Measurements from ENCODE around the gene PDE6B. TPM values are rescaled to one million over a fixed set of nuclear protein-coding genes. Genes with fewer than 3 reads are reported as not detected.

Gene PDE6B
- total and polyA plus RNA-seq, 8 donors = 7.6 to 21.1 (median 16.4) TPM

DNA sequence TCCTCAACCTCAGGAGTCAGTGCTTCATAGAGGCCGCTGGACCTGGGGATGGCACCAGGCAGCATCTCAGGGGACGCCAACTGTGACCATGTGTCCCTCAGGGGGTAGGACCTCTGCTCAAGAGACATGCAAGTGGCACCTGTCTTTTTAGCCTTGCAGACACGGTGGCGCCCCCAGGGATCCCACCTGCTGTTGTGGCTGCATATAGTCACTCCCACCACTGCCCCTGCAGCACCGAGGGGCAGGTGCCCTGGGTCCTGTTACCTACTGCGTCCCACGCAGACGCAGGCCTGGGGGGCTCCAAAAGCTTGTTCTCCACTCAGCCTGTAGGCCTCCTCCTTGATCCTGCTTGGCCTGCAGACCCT is 51.5 kb downstream of the PDE6B start:
- DNase-seq = no peak
- Histone ChIP-seq H3K27me3 (no peaks in the 10 kb centered on the region), H3K27ac (no peak overlapping the region), H3K4me1 (peaks cover 11 to 43% of the 10 kb centered on the region in 2 donors), H3K9me3 (no peaks in the 10 kb centered on the region), H3K36me3 (peaks cover 0 to 11% of the 10 kb centered on the region in 2 donors), H3K4me3 (no peak overlapping the region)
- intact Hi-C loops (cut with DNase I) = no loop called here
- TF ChIP-seq, protein P1, sequence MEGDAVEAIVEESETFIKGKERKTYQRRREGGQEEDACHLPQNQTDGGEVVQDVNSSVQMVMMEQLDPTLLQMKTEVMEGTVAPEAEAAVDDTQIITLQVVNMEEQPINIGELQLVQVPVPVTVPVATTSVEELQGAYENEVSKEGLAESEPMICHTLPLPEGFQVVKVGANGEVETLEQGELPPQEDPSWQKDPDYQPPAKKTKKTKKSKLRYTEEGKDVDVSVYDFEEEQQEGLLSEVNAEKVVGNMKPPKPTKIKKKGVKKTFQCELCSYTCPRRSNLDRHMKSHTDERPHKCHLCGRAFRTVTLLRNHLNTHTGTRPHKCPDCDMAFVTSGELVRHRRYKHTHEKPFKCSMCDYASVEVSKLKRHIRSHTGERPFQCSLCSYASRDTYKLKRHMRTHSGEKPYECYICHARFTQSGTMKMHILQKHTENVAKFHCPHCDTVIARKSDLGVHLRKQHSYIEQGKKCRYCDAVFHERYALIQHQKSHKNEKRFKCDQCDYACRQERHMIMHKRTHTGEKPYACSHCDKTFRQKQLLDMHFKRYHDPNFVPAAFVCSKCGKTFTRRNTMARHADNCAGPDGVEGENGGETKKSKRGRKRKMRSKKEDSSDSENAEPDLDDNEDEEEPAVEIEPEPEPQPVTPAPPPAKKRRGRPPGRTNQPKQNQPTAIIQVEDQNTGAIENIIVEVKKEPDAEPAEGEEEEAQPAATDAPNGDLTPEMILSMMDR (IDR thresholded peaks at IDR 0.05) = no peak
- no peak for ATAC-seq

DNA sequence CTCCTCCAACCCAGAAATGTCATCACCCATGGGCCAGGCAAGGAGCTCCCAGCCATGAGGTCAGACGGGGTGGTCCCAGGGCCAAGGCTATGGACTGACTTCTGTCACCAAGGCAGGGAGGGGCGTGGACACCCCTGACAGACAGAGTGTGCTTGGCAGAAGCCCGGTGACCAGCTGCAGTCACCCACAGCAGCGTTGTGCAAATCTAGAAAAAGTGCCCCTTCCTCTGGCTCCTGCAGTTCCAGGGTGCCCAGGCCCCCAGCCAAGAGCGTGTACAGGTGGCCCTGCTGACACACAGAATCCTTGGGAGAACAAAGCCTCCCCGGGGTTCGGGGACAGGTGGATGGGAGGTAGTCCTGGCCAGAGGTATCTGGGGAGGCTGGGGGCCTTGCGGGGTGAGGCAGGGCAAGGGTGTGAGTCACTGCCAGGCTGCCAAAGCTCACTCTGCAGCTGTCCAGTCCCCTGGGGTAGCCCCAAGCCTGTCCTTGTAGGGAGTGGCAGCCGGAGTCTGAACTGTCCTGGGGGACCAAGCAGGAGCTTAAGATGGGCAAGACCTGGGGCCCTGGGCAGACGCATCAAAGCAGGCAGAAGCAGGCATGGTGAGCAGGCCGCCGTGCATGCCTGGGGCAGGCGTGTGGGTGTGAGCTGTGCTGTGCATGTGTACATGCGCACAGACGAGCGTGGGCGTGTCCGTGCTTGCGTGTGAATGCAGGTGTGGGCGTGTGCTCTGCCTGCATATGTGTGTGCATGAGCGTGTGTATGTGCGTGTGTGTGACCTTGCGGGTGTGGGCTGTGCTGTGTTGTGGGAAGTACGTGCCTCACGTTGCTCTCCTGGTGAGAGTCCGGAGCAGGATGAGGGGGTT is 52.3 kb downstream of the PDE6B start:
- DNase-seq = peak in 1 of 4 donors; percentile 81
- H3K4me1 ChIP-seq = peaks cover 11 to 41% of the 10 kb centered on the region in 2 donors
- no peak overlapping the region for H3K4me3 ChIP-seq
- ATAC-seq = no peak
- no peak overlapping the region for H3K27ac ChIP-seq
- no peaks in the 10 kb centered on the region for H3K27me3 ChIP-seq
- TF ChIP-seq, protein P1 (IDR thresholded peaks at IDR 0.05) = no peak
- H3K36me3 ChIP-seq = peaks cover 0 to 3% of the 10 kb centered on the region in 2 donors
- H3K9me3 ChIP-seq = no peaks in the 10 kb centered on the region
- intact Hi-C loops (cut with DNase I) = no loop called here

DNA sequence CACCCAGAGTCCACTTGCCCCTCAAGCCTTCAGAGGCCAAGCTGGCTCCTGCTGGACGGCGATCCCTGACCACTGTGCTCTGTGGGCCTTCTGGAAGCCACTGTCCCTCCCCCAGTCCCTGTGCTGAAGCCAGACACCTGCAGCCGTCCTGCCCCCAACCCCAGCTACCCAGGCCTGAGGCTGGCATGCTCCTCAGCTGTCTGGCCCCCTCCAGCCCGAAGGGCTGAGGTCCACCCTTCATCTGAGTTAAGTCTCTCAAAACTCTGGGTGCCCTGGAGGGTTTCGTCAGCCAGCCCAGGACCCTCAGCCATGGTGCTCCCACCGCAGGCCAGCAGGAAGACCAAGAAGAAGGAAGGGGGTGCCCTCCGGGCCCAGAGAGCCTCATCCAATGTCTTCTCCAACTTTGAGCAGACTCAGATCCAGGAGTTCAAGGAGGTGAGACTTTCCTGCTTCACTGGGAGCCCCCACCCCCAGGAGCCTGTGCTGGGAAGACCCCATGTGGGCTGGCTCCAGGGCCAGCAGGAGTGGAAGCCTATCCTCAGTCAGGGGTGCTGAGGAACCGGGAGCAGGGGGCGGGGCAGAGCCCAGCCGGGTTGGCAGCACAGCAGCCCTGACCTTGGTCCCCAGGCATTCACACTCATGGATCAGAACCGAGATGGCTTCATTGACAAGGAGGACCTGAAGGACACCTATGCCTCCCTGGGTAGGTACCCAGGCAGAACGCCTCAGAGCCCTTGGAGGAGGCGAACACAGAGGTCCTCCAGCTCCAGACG is 53.1 kb downstream of the PDE6B start:
- intact Hi-C loops (cut with DNase I) = no loop called here
- no peak for DNase-seq
- no peaks in the 10 kb centered on the region for H3K27me3 ChIP-seq
- TF ChIP-seq, protein P1 (IDR thresholded peaks at IDR 0.05) = no peak
- peaks cover 7 to 34% of the 10 kb centered on the region in 2 donors for H3K4me1 ChIP-seq
- no peaks in the 10 kb centered on the region for H3K9me3 ChIP-seq
- H3K4me3 ChIP-seq = no peak overlapping the region
- H3K27ac ChIP-seq = no peak overlapping the region
- no peaks in the 10 kb centered on the region for H3K36me3 ChIP-seq
- ATAC-seq = no peak

DNA sequence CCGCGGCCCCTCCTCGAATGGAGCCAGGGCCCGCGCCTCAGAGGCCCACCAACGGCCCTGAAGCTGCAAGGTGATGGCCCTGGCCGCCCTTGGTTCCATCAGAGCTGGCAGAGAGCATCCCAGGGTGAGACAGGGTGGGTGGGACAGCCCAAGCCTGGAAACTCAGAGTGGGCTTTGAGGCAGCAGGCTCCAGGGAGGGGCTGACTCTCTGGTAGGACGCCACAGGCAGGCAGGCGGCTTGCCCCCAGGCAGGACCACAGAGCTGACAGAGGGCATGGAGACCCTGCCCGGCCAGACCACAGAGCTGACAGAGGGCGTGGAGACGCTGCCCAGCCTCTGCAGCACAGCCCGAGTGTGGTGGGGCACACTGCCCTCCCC is 53.7 kb downstream of the PDE6B start:
- H3K27ac ChIP-seq = no peak overlapping the region
- H3K4me3 ChIP-seq = no peak overlapping the region
- H3K4me1 ChIP-seq = peaks cover 7 to 37% of the 10 kb centered on the region in 2 donors
- intact Hi-C loops (cut with DNase I) = no loop called here
- no peaks in the 10 kb centered on the region for H3K9me3 ChIP-seq
- H3K36me3 ChIP-seq = no peaks in the 10 kb centered on the region
- ATAC-seq = no peak
- TF ChIP-seq, protein P1 (IDR thresholded peaks at IDR 0.05) = no peak
- no peaks in the 10 kb centered on the region for H3K27me3 ChIP-seq
- peak in 1 of 4 donors; percentile 72 for DNase-seq

DNA sequence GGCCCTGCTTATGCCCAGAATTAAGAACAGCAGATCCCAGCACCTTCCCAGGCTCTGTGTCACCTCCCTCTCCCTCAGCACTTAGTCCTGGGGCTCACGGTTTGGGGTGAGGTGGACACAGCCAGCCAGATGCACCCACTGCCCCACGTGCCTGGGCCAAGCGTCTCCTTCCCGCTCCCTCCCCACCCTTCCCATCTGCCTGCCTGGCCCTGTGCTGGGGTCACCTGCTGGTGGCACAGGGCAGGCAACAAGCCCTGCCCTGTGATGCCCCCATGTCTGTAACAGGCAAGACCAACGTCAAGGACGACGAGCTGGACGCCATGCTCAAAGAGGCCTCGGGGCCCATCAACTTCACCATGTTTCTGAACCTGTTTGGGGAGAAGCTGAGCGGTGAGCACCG is 54.3 kb downstream of the PDE6B start:
- H3K27me3 ChIP-seq = no peaks in the 10 kb centered on the region
- TF ChIP-seq, protein P1 (IDR thresholded peaks at IDR 0.05) = no peak
- H3K4me1 ChIP-seq = peaks cover 7 to 38% of the 10 kb centered on the region in 2 donors
- no peaks in the 10 kb centered on the region for H3K36me3 ChIP-seq
- no peak overlapping the region for H3K27ac ChIP-seq
- no peak overlapping the region for H3K4me3 ChIP-seq
- no peaks in the 10 kb centered on the region for H3K9me3 ChIP-seq
- ATAC-seq (no peak), DNase-seq (no peak)
- intact Hi-C loops (cut with DNase I) = no loop called here

Measured in left lung (tissue), 10 donors.